SHP77 (cell line): ENCODE measurements around the gene POLR2H.

Experiments used
- DNase-seq, 2 experiments: peaks; one replicate each; lab custom pipeline; 2025; lab: John Stamatoyannopoulos, UW

The POLR2H gene

GRCh38 chr3:184352149-184352785 lies 9.2 kb upstream of the POLR2H start:
- DNase-seq, result no peak

- no peak for DNase-seq
These were observed 8.5 kb upstream of the POLR2H start for GRCh38 chr3:184352897-184353545.

GRCh38 chr3:184353546-184353941 lies 8.0 kb upstream of the POLR2H start:
- DNase-seq, result no peak

- peak; percentile 14 to 25 for DNase-seq
These were observed 7.3 kb upstream of the POLR2H start for GRCh38 chr3:184354121-184354728.

GRCh38 chr3:184354754-184355153 lies 6.8 kb upstream of the POLR2H start:
- DNase-seq, result no peak

GRCh38 chr3:184355261-184356040 lies 6.1 kb upstream of the POLR2H start:
- no peak for DNase-seq

- no peak for DNase-seq
These were observed 4.0 kb upstream of the POLR2H start for GRCh38 chr3:184357248-184358123.

GRCh38 chr3:184358124-184358767 lies 3.3 kb upstream of the POLR2H start:
- no peak for DNase-seq

GRCh38 chr3:184358921-184359350 lies 2.6 kb upstream of the POLR2H start:
- DNase-seq, result no peak

- DNase-seq, result no peak
These were observed 1.9 kb upstream of the POLR2H start for GRCh38 chr3:184359610-184360009.

- no peak for DNase-seq
These were observed 1.2 kb upstream of the POLR2H start for GRCh38 chr3:184360070-184360928.

GRCh38 chr3:184360929-184361531 lies 480 bp upstream of the POLR2H start:
- no peak for DNase-seq

- DNase-seq, result peak; percentile 67 to 68
These were observed 590 bp downstream of the POLR2H start for GRCh38 chr3:184361932-184362667.

- DNase-seq, result peak; percentile 97 to 98
These were observed 1.4 kb downstream of the POLR2H start for GRCh38 chr3:184362668-184363546.

GRCh38 chr3:184366619-184367289 lies 5.2 kb downstream of the POLR2H start:
- DNase-seq, result no peak

GRCh38 chr3:184368116-184368515 lies 6.6 kb downstream of the POLR2H start:
- DNase-seq, result no peak

GRCh38 chr3:184368586-184369183 lies 7.2 kb downstream of the POLR2H start:
- DNase-seq, result no peak
